NOMO-1 (cell line): ENCODE measurements around the gene CLSTN1.
"Not testable (repeated sequence)": the region's sequence is repeated elsewhere in the genome, so short reads cannot be mapped to it uniquely, and the experiment has no call there.

ENCODE experiments used
- DNase-seq, 2 experiments: peaks; one replicate each; lab custom pipeline; 2025; ENCODE audit not compliant: unreplicated experiment in 2 of 2; lab: John Stamatoyannopoulos, UW

Gene CLSTN1

GRCh38 chr1:9717193-9718005 lies 106.4 kb downstream of the CLSTN1 start:
- peak; percentile 44 to 51 for DNase-seq

GRCh38 chr1:9716404-9717192 lies 107.2 kb downstream of the CLSTN1 start:
- DNase-seq = no peak

- no peak for DNase-seq
Observed at GRCh38 chr1:9715536-9716226, 108.1 kb downstream of the CLSTN1 start.

GRCh38 chr1:9714257-9714718 lies 109.5 kb downstream of the CLSTN1 start:
- DNase-seq = no peak

GRCh38 chr1:9712767-9713166 lies 111.0 kb downstream of the CLSTN1 start:
- not testable (repeated sequence) for DNase-seq

GRCh38 chr1:9711466-9712020 lies 112.2 kb downstream of the CLSTN1 start:
- DNase-seq = no peak

- DNase-seq = no peak
Observed at GRCh38 chr1:9710037-9710436, 113.7 kb downstream of the CLSTN1 start.

GRCh38 chr1:9706178-9706577 lies 117.6 kb downstream of the CLSTN1 start:
- no peak for DNase-seq

- DNase-seq = no peak
Observed at GRCh38 chr1:9705337-9706093, 118.2 kb downstream of the CLSTN1 start.

- DNase-seq = no peak
Observed at GRCh38 chr1:9703681-9704080, 120.1 kb downstream of the CLSTN1 start.

GRCh38 chr1:9703165-9703509 lies 120.6 kb downstream of the CLSTN1 start:
- no peak for DNase-seq

GRCh38 chr1:9701665-9702064 lies 122.1 kb downstream of the CLSTN1 start:
- no peak for DNase-seq

- no peak for DNase-seq
Observed at GRCh38 chr1:9700340-9700739, 123.4 kb downstream of the CLSTN1 start.

- DNase-seq = no peak
Observed at GRCh38 chr1:9699361-9699760, 124.4 kb downstream of the CLSTN1 start.

GRCh38 chr1:9696793-9697192 lies 127.0 kb downstream of the CLSTN1 start:
- no peak for DNase-seq

GRCh38 chr1:9691691-9692090 lies 132.1 kb downstream of the CLSTN1 start:
- no peak for DNase-seq

- no peak for DNase-seq
Observed at GRCh38 chr1:9691108-9691445, 132.7 kb downstream of the CLSTN1 start.

- no peak for DNase-seq
Observed at GRCh38 chr1:9690440-9691107, 133.2 kb downstream of the CLSTN1 start.

GRCh38 chr1:9689971-9690381 lies 133.8 kb downstream of the CLSTN1 start:
- DNase-seq = no peak
